Stimulated activated CD4-positive, alpha-beta T cell treated with anti-CD3 and anti-CD28 coated beads, Interleukin-1b, Interleukin-23, amount 100 ng/mL, for 48 hours (primary cell): ENCODE data around the gene KCTD5.
"Not testable (repeated sequence)": the region's sequence is repeated elsewhere in the genome, so short reads cannot be mapped to it uniquely, and the experiment has no call there.

Experiments
- DNase-seq: peaks from one replicate; pipeline ENCODE4 v3.0.0-alpha.2; 2020

Gene KCTD5

DNA sequence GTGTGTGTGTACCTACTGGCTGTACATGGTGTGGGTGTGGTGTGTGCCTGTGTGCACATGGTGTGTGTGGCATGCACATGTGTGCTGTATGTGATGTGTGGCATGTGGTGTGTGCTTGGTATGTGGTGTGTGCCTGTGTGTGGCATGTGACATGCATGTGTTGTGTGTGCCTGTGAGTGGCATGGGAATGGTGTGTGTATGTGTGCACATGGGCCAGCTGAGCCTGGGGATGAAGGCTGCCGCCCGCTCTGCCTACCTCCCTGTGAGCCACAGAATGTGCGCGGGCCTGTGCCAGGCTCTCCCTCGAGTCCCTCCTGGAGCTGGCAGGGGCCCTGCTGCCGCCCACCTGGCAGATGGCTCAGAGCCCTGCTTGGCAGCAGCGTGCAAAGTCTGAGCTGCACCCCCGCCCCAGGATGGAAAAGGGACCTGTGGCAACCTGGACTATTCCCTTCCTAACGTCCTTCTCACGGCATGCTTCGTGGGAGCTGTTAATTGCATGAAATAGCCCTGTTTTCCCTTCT lies 28.4 kb downstream of the KCTD5 start:
- no peak for DNase-seq

DNA sequence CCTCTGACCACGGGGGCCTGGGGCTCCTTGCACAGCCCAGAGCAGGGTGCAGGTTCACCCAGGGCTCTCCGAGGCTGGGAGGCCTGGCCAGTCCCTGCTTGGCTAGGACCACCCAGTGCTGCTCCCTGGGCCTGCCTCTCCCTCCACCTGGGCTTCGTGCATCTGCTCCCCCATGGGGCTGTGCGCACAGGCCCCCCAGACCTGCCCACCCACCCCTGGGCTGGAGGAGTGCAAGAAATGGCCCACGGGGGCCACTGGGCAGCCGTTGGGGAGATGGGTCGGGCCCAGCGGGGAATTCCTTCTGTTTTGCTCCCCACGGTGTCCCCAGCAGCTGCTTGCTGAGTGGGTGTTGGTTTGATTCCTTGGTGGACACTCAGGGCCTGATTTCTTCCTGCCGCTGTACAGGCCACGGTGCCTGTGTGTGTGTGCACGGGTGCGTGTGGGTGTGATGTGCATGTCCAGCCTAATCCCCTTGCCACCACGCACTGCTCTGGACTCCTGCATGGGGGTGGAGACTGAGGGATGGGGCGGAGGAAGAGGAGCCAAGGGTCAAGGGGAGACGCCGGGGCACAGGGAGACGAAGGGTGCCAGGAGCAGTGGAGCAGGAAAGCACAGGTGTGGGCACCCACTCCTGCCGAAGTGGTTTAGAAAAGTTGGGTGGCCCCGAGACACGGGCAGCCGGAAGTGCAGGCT lies 29.2 kb downstream of the KCTD5 start:
- no peak for DNase-seq

DNA sequence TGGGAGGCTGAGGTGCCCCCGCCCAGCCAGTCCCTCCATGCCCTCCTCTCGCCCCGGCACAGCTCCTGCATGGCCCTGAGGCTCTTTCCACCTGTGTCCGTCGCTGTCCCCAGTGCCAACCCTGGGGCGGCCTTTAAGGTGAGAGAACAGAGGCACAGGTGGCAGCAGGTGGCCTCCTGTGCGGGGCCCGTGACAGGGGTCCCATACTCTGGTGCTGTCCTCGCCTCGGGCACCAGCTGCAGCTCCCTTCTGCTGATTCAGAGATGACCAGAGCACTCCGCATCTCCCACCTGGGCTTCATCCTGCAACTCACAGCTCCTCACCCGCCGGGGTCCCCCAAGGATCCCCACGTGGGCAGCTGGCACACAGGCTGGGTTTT lies 29.7 kb downstream of the KCTD5 start:
- no peak for DNase-seq

DNA sequence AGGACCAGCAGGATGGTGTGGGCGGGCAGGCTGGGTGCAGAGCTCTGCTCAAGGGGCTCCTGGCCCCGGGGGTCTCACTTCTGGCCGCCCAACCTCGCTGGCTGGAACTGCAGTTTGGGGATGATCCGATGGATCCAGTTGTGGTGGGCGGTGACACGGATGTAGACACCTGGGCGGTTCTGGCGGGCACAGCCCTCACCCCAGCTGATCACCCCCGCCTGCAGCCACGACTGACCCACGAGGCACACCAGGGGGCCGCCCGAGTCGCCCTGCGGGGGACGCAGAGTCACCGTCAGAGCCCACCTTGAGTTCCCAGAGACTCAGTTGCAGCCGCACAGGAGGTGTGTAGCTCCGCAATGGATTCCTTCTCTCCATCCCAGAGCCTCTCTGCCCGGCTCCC lies 30.2 kb downstream of the KCTD5 start:
- no peak for DNase-seq

DNA sequence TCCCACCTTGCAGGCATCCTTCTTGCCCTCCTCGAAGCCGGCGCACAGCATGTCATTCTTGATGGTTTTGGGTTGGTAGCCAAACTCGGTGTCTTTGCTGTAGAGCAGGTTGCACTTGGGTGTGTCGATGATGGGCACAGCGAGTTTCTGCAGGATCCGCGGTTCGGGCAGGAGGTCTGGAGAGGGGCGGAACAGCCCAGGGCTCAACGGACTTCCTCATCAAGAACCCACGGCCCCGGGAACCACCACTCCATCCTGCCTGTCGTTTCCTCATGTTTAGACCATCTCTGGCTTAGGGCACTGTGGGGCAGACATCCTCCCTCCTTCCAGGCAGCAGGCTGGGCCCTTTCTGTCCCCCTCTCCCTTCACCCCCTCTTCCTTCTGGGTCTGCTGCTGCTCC lies 31.2 kb downstream of the KCTD5 start:
- no peak for DNase-seq

DNA sequence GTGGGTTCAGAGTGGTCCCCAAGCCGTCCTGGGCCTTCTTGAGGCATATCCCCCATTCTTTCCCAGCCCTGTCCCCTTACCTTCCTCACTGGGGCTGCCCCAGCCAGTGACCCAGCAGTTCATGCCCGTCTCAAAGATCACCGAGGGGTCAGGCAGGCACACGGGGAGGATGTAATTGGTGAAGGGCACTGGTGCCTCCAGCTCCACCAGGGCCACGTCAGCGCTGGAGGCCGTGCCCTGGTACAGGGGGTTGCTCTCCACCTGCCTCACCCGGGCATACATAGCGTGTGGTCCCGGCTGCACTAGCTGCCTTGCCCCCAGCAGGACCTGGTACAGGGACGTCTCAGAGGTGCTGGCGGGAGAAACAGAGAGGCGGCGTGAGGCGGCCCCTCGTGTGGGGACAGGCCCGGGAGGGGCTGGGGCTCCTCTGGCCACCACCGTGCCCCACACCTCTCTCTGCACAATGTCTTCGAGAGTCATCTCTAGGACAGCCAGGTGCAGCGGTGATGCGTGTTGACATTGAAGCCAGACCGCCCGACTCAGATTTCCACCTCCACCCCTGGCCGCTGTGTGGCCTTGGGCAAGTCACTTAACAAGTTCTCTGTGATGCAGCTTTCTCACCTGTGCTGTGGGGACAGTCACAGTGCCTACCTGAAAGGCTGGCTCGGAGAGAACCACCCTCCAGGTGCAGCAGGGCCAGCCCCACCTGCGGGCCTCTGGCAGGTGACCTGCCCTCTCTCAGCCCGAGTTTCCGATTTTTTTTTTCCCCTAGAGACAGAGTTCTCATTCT lies 31.9 kb downstream of the KCTD5 start:
- DNase-seq = no peak

DNA sequence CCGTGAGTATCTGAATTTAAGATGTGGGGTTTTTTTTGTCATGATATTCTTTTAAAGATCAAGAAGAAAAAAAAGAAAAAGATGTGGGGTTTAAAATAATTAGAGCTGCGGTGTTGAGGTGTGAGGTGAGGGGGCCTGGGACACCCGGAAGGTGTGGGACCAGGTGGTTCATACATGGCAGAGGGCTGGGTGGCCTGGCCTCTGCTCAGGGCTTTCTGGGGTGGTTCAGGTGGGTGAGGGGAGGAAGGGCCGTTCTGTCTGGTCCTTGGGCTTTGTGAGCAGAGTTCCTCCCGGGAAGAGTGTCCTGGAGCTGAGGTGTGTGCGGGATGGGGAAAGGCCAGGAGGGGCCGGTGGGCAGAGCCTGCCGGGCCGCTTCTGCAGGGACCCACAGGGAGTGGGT lies 32.7 kb downstream of the KCTD5 start:
- no peak for DNase-seq

DNA sequence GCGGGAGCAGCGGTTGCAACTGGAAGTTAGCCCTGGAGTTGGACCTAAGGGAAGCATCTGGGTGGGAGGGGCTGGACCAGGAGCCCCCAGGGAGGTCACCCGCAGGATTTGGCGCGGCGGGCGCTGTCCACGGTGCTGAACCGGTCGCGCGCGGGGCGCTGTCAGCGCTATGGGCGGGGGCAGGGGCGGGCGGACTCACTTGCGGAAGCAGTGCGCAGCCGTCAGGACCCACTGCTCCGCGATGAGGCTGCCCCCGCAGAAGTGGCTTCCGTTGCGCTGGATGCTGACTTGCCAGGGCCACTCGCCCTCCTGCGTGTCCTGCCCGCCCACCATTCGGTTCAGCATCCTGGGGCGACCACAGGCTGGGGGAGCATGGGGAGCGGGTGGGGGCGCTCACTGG lies 33.2 kb downstream of the KCTD5 start:
- DNase-seq = peak; percentile 77

DNA sequence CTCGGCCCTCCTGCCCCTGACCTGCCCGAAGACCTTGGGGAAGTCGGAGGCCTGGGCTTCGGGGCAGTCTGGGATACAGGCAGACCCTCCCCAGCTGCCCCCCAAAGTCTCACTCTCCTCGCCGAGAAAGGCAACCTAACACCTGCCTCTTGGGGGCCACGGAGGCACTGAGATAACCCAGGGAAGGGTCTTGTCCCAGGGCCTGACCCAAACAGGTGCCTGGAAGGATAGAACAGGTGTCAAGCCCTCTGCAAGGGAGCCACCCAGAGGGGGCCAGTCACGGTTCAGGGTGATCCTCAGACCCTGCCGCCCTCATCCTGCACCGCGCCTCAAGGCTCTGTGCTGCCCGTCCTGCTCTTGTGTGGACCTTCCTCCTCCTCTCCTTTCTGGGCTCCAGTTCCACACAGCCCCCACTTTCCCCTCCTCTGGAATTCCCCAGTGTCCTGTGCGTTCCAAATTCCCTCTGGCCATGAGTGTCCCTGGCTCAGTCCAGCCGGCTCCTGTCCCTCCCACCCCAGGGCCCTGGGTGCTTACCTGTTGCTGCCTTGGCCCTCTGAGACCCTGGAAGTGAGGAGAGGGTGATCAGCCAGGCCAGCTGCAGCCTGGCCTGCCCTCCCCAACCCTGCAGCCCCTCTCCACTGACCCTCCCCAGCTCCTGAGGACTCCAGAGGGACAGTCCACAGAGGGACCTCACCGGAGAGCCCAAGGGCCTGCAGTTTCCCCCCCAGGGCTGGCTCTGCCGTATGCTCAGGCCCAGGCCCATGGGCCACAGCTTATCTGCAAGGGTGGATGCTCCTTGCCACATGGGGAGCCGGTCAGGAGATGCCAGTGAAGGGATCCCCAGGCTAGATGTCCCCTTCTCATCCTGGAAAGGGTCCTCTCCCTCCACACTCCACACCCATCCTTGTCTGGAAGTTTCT lies 33.9 kb downstream of the KCTD5 start:
- no peak for DNase-seq

DNA sequence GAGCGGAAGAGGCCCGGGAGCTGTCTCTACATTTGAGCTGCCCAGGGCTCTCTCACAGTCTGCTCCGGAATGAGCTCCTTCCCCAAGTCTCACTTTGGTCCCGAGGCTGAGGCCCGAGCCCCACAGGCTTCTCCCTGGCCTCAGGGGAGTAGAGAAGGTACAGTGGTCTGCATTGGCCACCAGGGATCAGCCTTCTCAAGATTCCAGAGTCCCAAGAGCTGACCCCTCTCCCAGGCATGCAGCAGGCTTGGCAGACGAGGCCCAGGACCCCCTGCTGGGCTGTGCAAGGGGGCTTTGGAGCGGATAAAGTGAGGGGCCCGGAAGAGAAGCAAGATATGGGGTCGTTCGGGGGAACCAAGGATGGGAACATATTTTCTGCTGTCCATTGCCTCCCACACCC lies 34.6 kb downstream of the KCTD5 start:
- no peak for DNase-seq

DNA sequence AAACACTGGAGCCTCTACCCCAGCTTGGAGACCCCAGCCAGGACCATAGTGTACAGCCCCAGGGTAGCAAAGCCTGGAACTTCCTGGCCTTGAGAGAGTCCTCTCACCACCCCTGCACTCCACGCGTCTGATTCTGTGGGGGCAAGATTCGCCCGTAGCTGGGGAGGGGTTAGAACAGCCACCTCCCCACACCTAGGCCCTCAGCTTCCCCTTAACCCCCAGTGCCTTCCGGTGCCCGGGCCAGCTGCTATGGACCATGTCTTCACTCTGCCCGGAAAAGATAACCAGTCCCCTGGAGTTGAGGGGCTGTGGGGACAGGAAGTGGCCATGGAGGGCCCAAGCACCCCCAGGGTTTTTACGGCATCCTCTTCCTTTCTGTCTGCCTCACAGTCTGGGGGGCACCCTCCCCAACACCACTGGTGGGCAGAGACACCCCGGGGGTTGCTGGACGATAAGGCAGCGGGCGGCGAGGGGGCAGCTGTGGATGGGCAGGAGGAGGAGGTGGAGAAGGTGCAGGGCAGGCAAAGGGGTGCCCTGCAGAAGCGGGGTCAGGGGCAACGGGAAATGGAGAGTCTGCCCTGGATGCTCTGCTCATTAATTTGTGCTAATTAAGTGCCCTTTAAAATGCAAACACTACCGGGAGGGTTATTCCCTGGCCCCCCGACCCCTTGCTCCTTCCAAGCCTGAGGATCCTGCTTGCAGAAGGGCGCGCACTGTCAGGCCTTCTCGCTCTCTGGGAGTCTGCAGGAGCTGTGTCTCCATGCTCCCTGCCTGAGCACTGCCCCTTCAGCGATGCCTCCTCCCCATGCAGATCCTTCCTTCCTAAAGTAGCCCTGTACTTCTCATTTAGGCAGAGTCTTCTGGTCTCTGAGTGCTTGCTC lies 35.3 kb downstream of the KCTD5 start:
- no peak for DNase-seq

DNA sequence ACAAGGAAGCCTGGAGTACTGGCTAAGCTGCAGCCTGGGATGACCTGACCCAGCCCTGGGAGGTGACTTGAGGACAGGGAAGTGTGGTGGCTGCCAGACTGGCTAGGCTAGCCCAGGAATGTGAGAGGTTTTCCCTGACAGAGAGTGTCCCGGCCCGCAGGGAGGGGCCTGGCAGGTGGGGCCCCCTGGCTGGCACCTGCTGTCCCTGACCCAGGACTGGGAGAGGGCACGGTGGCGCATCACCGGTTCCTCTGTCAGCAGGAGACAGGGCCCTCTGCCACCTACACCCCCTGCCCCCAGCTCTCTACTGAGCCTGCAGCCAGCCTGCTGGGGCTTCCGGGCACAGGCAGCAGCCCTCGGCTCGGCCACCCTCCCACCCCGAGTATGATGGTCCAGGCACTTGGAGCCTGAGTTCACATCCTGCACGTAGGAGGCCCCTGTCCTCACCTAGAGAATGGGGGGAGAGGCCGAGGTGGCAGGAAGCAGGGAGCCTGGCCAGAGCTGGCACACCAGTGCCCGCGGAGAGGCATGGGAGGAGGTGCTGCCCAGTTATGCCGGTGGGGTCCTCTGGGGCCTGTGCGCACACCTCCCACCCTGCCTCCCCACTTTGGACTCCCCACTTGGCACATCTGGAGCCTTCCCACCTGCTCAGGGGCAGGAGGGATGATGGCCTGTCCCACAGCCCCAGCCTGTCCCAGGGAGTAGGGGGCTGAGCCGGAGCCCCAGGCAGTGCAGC lies 37.2 kb downstream of the KCTD5 start:
- no peak for DNase-seq

DNA sequence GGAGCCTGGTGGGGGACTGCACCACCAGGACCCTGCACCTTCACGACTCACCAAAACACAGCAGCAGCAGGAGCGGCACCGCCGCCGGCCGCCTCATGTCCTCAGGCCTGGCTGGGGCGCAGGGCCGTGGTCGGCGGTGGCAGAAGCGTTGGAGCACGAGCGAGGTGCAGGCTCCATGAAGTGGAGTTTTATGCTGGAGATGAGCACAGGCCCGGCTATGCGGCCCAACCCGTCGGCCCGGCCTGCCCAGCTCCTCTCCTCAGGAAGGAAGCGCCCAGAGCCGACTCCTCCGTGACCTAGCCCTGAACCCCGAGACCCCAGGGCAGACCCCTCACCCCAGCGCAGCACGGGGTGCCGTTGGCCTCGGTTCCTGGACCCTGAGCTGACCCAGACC lies 37.7 kb downstream of the KCTD5 start, which contains the start of gene PRSS27:
TSS of gene PRSS27 (minus strand) at position 161 of the 394 bp plus-strand sequence. CDS start at position 97, 64 bp downstream.
- DNase-seq = no peak

DNA sequence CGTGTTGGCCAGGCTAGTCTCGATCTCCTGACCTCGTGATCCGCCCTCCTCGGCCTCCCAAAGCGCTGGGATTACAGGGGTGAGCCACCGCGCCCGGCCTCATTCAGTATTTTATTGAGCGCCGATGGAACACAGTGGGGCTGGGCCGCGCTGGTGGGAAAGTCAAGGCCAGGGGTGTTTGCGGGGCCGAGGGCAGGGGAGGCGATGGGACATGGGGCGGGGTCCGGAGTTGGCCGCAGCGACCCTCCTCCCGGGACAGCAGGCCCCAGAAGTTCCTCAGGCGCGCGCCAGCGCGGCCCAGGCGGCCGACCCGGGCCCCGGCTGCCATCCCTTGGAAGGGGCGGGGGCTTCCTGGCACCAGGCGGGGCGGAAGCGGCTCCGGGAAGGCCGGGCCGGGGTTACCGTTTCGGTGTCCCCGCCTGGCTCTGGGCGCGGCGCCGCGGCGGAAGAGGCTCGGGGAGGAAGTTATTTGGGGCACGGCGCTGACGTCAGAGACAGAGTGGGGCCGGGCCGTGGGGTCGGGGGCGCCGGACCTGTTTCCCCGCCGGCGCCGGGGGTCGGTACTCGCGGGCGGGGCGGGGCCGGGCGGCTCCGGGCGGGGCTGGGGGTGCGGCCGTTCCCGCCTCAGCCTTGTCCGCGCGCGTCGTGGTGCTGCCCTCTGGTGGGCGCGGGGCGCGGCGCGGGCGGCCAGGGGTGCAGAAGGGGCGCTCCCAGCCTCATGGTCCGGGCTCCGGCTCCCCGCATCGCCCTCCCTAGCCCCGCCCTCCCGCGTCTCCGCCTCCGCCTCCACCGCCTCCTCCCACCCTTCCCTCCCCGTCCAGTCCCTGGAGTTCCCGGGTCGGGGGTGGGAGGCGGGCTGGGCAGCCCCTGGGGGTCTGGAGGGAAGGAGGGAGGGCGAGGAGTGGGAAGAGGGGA lies 38.7 kb downstream of the KCTD5 start:
- peak; percentile 92 for DNase-seq

DNA sequence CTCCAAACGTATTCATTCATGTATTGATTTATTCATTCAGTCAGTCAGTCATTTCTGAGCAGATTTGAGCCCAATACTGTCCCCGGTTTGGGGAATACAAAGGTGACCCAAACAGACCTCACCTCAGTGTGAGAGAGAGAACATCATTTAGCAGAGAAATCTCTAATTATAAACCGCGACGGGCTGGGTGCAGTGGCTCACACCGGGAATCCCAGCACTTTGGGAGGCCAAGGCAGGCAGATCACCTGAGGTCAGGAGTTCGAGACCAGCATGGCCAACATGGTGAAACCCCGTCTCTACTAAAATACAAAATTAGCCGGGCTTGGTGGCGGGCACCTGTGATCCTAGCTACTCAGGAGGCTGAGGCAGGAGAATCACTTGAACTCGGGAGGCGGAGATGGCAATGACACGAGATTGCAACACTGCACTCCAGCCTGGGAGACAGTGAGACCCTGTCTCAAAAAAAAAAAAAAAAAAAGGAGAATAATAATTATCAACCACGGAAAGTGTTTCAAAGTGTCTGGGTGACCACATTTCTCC lies 39.4 kb downstream of the KCTD5 start:
- DNase-seq = not testable (repeated sequence)

DNA sequence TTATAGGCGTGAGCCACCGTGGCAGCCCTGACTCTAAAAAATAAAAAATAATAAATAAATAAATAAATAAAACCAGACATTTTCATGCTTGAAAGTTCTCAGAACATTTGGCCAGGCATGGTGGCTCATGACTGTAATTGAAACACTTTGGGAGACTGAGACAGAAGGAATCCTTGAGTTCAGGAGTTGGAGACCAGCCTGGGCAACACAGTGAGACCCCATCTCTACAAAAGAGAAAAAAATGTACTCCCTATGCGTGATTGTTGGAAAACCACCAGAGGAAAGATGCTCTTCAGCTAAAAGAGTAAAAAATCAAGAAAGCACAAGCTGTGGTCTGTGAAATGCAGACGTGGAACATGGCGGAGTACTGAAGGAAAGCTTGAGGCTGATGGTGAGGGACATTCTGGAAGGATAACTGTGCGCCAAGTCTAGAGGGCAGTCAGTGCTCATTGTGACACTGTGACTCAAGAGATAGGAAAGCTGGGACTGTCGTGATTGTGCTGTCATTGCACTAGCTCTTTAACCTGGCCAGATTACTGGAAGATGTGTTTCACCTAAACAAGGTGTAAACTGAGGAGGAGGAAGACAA lies 41.9 kb downstream of the KCTD5 start:
- no peak for DNase-seq

DNA sequence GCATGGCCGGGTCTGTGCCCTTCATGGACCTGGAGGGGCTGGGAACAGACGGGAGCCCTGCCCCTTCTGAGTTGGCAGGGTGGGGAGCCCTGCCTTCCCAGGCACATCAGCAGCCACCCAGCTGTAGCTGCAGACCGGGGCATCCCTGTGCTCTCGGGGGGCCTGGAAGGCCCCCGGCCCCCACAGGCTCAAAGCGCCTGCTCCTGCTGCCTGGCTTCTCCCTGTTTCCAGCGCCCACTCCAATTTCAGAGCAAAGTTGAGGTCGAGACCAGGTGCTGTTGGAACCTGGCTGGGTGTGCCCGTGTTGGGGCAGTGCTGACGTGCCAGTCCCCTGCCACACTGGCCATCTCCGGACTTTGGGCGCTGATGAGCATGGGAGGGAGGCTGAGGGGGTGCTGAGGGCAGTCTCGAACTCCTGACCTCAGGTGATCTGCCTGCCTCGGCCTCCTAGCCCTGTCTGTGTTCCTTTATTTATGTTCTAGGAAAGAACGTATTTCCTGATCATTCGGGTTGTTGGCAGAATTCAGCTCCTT lies 42.6 kb downstream of the KCTD5 start:
- DNase-seq = no peak

DNA sequence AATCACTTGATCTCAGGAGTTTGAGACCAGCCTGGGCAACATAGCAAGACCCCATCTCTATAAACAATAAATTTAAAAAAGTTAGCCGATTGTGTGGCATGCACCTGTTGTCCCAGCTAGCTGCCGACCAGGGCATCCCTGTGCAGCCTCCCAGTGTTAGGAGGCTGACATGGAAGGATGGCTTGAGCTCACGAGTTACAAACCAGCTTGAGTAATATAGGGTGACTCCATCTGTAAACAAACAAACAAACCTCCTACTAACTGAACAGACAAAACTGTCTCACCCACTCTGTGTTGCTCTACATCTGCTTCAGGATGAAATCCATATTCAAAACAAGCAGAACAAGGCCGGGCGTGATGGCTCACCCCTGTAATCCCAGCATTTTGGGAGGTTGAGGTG lies 44.6 kb downstream of the KCTD5 start:
- no peak for DNase-seq

DNA sequence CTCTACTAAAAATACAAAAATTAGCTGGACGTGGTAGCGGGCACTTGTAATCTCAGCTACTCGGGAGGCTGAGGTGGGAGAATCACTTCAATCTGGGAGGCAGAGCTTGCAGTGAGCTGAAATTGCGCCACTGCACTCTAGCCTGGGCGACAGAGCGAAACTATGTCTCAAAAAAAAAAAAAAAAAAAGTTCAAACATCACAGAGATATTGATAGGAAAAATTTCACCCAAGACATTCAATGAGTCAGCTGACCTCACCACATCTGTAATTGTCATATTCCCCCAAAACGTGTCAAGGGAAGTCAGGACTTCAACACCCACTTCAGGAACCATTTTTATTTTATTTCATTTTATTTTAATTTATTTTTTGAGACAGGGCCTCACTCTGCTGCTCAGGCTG lies 45.7 kb downstream of the KCTD5 start:
- DNase-seq = no peak
